ENCODE measurements around the gene MMRN2. TPM values are rescaled to one million over a fixed set of nuclear protein-coding genes. Genes with fewer than 3 reads are reported as not detected.
"Not testable (repeated sequence)": the region's sequence is repeated elsewhere in the genome, so short reads cannot be mapped to it uniquely, and the experiment has no call there.

MMRN2 gene
- total RNA-seq, 1 donor from 2014 or later = not detected

- Mint-ChIP-seq H3K36me3 (ENCODE audit: low read depth) (no peaks in the 10 kb centered on the region), H3K4me3 (ENCODE audit: low read depth) (no peak overlapping the region), H3K4me1 (ENCODE audit: low read depth) (peaks cover 5% of the 10 kb centered on the region), H3K9me3 (peaks cover 10% of the 10 kb centered on the region), H3K27me3 (ENCODE audit: low read depth) (peaks cover 10% of the 10 kb centered on the region), H3K27ac (peak overlapping the region; percentile 9)
- DNase-seq (ENCODE audit: low spot score) = no peak
- intact Hi-C loops (cut with micrococcal nuclease) = no loop called here
Measured at GRCh38 chr10:86950349-86950748, 7.1 kb downstream of the MMRN2 start.

- H3K9me3 Mint-ChIP-seq = peaks cover 10% of the 10 kb centered on the region
- H3K36me3 Mint-ChIP-seq (ENCODE audit: low read depth); H3K4me1 Mint-ChIP-seq (ENCODE audit: low read depth); DNase-seq (ENCODE audit: low spot score); H3K27me3 Mint-ChIP-seq (ENCODE audit: low read depth); H3K27ac Mint-ChIP-seq; intact Hi-C loops (cut with micrococcal nuclease); H3K4me3 Mint-ChIP-seq (ENCODE audit: low read depth): not testable (repeated sequence)
Measured at GRCh38 chr10:86947806-86948205, 9.6 kb downstream of the MMRN2 start.

DNA sequence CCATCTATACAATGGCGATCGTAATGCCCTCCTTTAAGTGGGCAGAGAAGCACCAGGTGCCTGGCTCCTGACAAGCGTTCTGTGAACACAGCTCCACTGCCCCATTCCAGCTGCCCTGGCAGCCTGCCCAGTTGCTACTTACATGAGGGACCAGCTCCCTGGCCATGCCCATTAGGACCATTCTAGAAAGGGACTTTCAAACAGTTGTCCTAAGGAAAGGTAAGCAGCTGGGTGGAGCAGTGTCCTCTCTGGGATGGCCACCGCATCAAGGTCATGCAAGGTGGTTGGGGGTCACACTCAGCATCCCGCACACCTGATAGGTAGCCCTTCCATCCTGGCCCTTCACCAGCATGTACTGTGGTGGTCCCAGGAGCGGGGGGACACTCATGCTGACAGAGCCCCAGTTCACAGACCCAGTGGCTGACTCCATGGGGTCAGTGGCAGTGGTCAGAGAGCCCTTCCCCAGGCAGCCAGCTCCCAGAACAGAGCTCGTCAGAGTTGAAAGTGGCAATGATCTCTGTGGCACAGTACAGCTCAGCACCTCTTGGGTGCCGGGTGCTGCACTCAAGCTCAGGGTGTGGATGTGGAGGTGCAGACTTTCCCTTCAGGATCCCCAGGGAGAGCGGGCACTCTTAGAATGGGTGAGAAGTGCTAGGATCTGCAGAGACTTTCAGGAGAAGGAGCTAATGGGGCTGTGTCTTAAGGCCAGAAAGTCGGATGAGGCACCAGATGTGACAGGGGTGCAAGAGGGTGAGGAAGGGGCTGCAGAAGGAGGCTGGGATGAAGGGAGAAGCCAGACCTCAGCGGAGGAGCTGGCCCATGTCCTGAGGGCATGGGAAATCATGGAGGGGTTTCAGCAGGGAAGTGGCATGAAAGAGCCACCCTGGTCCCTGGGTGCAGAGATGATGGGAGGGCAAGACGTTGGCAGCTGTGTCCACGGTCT, 10.9 kb downstream of the MMRN2 start:
- H3K9me3 Mint-ChIP-seq = no peaks in the 10 kb centered on the region
- no peak overlapping the region for H3K4me3 Mint-ChIP-seq (ENCODE audit: low read depth)
- H3K27me3 Mint-ChIP-seq (ENCODE audit: low read depth) = peaks cover 10% of the 10 kb centered on the region
- no peaks in the 10 kb centered on the region for H3K36me3 Mint-ChIP-seq (ENCODE audit: low read depth)
- peaks cover 5% of the 10 kb centered on the region for H3K4me1 Mint-ChIP-seq (ENCODE audit: low read depth)
- intact Hi-C loops (cut with micrococcal nuclease) = no loop called here
- DNase-seq (ENCODE audit: low spot score) = no peak
- H3K27ac Mint-ChIP-seq = no peak overlapping the region

DNA sequence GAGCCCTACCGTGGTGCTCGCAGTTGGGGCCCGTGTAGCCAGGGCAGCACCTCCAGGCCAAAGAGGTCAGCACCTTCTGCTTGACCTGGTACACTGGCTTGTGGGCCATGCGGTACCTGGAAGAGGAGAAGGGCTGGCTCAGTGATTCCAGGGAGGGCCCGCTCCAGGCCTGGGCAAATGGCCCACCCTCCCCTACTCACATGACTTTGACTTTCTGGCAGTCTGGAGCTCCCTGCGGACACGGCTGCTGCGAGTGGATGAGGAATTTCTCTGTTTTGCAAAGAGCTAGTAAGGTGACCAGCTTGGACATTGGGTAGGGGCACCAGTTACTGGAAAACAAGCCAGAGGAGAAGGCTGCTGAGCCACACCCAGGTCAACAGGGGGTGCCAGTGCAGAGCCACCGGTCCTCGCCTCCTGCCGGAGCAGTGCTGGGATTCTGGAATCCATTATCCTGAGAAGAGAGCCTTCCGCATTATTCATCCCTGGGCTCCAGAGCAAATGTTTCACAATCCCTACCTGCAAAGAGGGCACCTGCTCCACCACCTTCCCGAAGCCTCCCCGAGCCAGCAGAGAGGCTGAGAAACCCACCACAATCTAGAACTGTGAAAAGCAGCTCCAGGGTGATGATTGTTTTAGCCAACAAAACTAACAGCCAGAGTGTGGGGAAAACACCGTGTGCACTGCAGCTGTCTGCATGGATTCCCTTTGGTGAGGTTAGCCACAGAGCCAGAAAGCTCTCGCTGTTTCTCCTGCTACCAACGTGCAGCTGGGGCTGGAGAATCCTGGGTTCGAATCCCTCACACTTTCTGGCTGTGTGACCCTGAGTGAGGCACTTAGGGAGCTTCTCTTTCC, 11.8 kb downstream of the MMRN2 start:
- H3K36me3 Mint-ChIP-seq (ENCODE audit: low read depth) = no peaks in the 10 kb centered on the region
- intact Hi-C loops (cut with micrococcal nuclease) = no loop called here
- H3K4me1 Mint-ChIP-seq (ENCODE audit: low read depth) = peaks cover 4% of the 10 kb centered on the region
- H3K4me3 Mint-ChIP-seq (ENCODE audit: low read depth) = no peak overlapping the region
- DNase-seq (ENCODE audit: low spot score) = no peak
- H3K27ac Mint-ChIP-seq = no peak overlapping the region
- no peaks in the 10 kb centered on the region for H3K9me3 Mint-ChIP-seq
- H3K27me3 Mint-ChIP-seq (ENCODE audit: low read depth) = peaks cover 10% of the 10 kb centered on the region

DNA sequence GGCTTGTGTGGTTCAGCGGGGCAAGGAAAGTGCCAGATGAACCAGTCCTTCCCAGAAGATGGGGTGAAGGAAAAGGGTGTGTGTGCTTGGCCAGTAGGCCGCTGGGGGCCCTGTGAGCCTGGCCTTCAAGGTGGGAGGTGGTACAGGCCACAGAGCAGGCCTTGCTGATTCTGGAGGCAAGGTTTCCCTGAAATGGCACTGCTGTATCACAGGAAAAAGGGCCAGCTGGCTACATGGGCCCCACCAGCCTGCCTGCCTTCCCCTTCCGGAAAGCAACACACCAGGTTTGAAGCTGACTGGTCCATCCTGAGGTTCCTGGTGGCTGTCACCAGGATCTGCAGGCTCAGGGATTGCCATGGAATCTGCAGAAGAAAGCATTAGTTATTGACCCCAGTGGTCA, 12.5 kb downstream of the MMRN2 start:
- Mint-ChIP-seq H3K27ac (no peak overlapping the region), H3K27me3 (ENCODE audit: low read depth) (peaks cover 10% of the 10 kb centered on the region), H3K36me3 (ENCODE audit: low read depth) (no peaks in the 10 kb centered on the region), H3K4me3 (ENCODE audit: low read depth) (no peak overlapping the region), H3K4me1 (ENCODE audit: low read depth) (no peaks in the 10 kb centered on the region), H3K9me3 (no peaks in the 10 kb centered on the region)
- intact Hi-C loops (cut with micrococcal nuclease) = no loop called here
- no peak for DNase-seq (ENCODE audit: low spot score)

GRCh38 chr10:86944471-86944870, 12.9 kb downstream of the MMRN2 start:
- peaks cover 10% of the 10 kb centered on the region for H3K27me3 Mint-ChIP-seq (ENCODE audit: low read depth)
- no peak overlapping the region for H3K4me3 Mint-ChIP-seq (ENCODE audit: low read depth)
- no peak overlapping the region for H3K27ac Mint-ChIP-seq
- no peaks in the 10 kb centered on the region for H3K9me3 Mint-ChIP-seq
- H3K4me1 Mint-ChIP-seq (ENCODE audit: low read depth) = peaks cover 1% of the 10 kb centered on the region
- intact Hi-C loops (cut with micrococcal nuclease) = no loop called here
- DNase-seq (ENCODE audit: low spot score) = no peak
- no peaks in the 10 kb centered on the region for H3K36me3 Mint-ChIP-seq (ENCODE audit: low read depth)

DNA sequence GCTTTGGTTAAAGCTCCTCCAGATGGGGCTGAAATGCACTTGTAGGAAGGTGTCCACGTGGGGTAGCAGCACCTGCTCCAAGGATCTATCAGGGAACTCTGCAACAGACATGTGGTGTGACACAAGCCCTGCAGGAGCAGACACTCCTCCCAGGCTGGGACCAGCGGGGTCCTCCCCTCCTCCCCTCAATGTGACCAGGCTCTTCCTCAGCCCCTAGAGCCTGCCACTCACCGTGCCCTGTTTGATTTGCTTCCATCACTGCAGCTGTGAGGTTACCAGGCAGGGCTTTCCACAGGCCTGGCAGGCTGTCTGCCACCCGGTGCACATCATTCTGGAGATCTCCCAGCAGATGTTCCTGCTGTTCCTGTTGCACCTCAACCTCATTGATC, 13.4 kb downstream of the MMRN2 start:
- Mint-ChIP-seq H3K4me1 (ENCODE audit: low read depth) (peaks cover 2% of the 10 kb centered on the region), H3K9me3 (no peaks in the 10 kb centered on the region), H3K36me3 (ENCODE audit: low read depth) (no peaks in the 10 kb centered on the region), H3K27ac (no peak overlapping the region), H3K4me3 (ENCODE audit: low read depth) (no peak overlapping the region), H3K27me3 (ENCODE audit: low read depth) (peaks cover 10% of the 10 kb centered on the region)
- no peak for DNase-seq (ENCODE audit: low spot score)
- intact Hi-C loops (cut with micrococcal nuclease) = no loop called here

DNA sequence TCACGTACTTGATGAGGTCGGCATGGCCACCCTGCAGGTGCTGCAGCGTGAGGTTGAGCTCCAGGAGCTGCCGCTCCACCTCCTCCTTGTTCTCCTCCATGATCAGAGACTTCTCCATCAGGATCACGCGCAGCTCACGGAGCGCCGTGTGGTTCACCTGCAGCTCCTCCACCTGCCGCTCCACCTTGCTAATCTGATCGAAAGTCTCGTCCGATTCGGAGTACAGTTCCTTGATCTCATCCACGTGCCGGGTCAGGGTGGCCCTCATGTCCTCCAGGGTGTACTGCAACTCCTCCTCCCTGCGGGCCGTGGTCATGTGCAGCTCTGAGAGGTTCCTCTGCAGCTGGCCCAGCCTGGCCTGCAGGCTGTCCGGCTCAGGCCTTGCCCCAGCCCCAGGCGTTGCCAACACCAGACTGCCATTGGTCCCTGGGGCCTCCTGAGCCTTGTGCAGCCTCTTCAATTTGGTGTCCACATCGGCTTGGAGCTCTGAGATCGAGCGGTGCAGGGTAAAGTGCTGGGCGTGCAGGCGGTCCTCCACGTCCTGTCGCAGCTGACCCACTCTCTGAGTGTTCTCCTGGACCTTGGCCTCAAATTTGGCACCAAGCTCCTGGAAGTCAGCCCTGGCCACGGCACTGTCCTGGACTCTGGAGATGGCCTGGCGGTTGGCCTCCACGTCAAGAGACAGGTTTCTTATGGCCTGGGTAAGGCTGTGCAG, 13.9 kb downstream of the MMRN2 start:
- Mint-ChIP-seq H3K36me3 (ENCODE audit: low read depth) (no peaks in the 10 kb centered on the region), H3K4me3 (ENCODE audit: low read depth) (no peak overlapping the region), H3K9me3 (no peaks in the 10 kb centered on the region), H3K4me1 (ENCODE audit: low read depth) (peaks cover 2% of the 10 kb centered on the region), H3K27ac (no peak overlapping the region), H3K27me3 (ENCODE audit: low read depth) (peaks cover 10% of the 10 kb centered on the region)
- DNase-seq (ENCODE audit: low spot score) = no peak
- intact Hi-C loops (cut with micrococcal nuclease) = no loop called here

GRCh38 chr10:86942441-86943315, 14.7 kb downstream of the MMRN2 start:
- H3K27ac Mint-ChIP-seq = no peak overlapping the region
- intact Hi-C loops (cut with micrococcal nuclease) = no loop called here
- H3K4me3 Mint-ChIP-seq (ENCODE audit: low read depth) = no peak overlapping the region
- H3K9me3 Mint-ChIP-seq = no peaks in the 10 kb centered on the region
- H3K27me3 Mint-ChIP-seq (ENCODE audit: low read depth) = peaks cover 7% of the 10 kb centered on the region
- H3K36me3 Mint-ChIP-seq (ENCODE audit: low read depth) = no peaks in the 10 kb centered on the region
- DNase-seq (ENCODE audit: low spot score) = no peak
- peaks cover 2% of the 10 kb centered on the region for H3K4me1 Mint-ChIP-seq (ENCODE audit: low read depth)

DNA sequence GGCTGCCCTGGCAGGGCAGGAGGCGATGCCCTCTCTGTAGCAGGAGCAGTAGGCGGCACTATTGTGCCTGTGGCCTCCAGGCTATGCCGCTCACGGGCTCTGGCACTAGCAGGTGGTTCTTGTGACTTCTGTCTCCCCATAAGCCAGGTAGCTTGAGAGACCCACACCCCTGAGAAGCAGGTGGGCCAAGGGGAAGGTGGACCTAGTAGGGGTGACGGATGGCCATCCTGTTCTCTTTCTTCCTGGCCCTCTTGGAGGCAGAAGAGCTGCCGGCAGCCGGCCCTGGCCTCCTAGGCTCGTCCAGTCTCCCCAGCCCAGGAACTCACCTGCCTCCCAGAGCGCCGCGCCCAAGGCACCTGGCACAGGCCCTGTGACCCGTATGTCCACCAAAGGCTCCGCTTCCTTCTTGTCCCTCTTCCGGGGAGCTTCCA, 15.4 kb downstream of the MMRN2 start:
- no peak overlapping the region for H3K4me3 Mint-ChIP-seq (ENCODE audit: low read depth)
- no peak for DNase-seq (ENCODE audit: low spot score)
- intact Hi-C loops (cut with micrococcal nuclease) = no loop called here
- H3K36me3 Mint-ChIP-seq (ENCODE audit: low read depth) = no peaks in the 10 kb centered on the region
- no peak overlapping the region for H3K27ac Mint-ChIP-seq
- H3K9me3 Mint-ChIP-seq = no peaks in the 10 kb centered on the region
- peaks cover 5% of the 10 kb centered on the region for H3K27me3 Mint-ChIP-seq (ENCODE audit: low read depth)
- peaks cover 2% of the 10 kb centered on the region for H3K4me1 Mint-ChIP-seq (ENCODE audit: low read depth)

DNA sequence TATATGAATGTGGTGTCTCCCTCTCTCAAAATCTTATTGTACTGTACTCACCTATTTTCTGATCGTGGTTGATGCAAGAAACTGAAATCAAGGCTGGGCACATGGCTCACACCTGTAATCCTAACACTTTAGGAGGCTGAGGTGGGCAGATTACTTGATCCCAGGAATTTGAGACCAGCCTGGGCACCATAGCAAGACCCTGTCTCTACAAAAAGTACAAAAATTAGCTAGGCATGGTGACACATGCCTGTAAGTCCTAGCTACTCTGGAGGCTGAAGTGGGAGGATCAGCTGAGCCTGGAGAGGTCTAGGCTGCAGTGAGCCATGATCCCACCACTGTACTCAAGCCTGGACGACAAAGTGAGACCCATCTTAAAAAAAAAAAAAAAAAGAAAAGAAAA, 16.0 kb downstream of the MMRN2 start:
- intact Hi-C loops (cut with micrococcal nuclease) = no loop called here
- Mint-ChIP-seq H3K27ac (no peak overlapping the region), H3K27me3 (ENCODE audit: low read depth) (no peaks in the 10 kb centered on the region)

DNA sequence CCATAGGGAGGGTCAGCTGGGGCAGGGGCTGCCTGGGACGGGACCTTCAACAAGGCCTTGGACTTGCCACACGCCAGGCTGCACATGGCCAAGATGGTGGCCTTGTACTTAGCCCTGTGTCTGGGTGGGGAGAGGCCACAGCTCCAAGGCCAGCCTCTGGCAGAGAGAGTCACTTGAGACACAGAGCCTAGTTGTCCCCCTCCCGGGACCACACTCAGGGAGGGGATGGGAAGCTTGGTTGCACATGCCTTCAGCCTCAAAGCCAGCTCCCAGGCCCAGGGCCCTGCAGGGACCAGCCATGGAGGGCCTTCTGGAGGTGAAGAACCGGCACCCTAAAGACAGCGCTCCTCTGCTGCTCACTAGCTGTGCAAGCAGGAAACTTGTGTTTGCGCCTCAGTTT, 16.7 kb downstream of the MMRN2 start:
- intact Hi-C loops (cut with micrococcal nuclease) = no loop called here
- Mint-ChIP-seq H3K27me3 (ENCODE audit: low read depth) (no peaks in the 10 kb centered on the region), H3K4me1 (ENCODE audit: low read depth) (peaks cover 2% of the 10 kb centered on the region), H3K4me3 (ENCODE audit: low read depth) (no peak overlapping the region), H3K27ac (no peak overlapping the region), H3K9me3 (no peaks in the 10 kb centered on the region), H3K36me3 (ENCODE audit: low read depth) (no peaks in the 10 kb centered on the region)
- DNase-seq (ENCODE audit: low spot score) = no peak

More for the DNA sequence above, 16.0 kb downstream of the MMRN2 start:
- Mint-ChIP-seq H3K36me3 (ENCODE audit: low read depth) (no peaks in the 10 kb centered on the region), H3K4me3 (ENCODE audit: low read depth) (no peak overlapping the region), H3K4me1 (ENCODE audit: low read depth) (peaks cover 2% of the 10 kb centered on the region), H3K9me3 (no peaks in the 10 kb centered on the region)
- no peak for DNase-seq (ENCODE audit: low spot score)
